Stimulated activated CD4-positive, alpha-beta T cell treated with anti-CD3 and anti-CD28 coated beads, Interleukin-2, amount 100 ng/mL, for 4 hours (primary cell): Measurements from ENCODE around the gene MC4R.

Experiments used
- DNase-seq: peaks from one replicate; pipeline ENCODE4 v3.0.0-alpha.2; 2020; ENCODE audit warnings: low read depth

The MC4R gene

GRCh38 chr18:60327880-60328279 lies 44.7 kb downstream of the MC4R start:
- DNase-seq, result no peak

- DNase-seq, result no peak
Observed at GRCh38 chr18:60322591-60322990, 50.0 kb downstream of the MC4R start.
